GM19023 (cell line): ENCODE measurements around the gene RFTN1.

Experiments used
- ATAC-seq: cut with Tn5 transposase; IDR thresholded peaks from one replicate; pipeline ENCODE4 v1.9.1; 2021; ENCODE audit warnings: mild to moderate bottlenecking, moderate library complexity; ENCODE audit not compliant: unreplicated experiment

The RFTN1 gene

GRCh38 chr3:16412192-16412800 lies 101.2 kb downstream of the RFTN1 start:
- ATAC-seq: no peak

DNA sequence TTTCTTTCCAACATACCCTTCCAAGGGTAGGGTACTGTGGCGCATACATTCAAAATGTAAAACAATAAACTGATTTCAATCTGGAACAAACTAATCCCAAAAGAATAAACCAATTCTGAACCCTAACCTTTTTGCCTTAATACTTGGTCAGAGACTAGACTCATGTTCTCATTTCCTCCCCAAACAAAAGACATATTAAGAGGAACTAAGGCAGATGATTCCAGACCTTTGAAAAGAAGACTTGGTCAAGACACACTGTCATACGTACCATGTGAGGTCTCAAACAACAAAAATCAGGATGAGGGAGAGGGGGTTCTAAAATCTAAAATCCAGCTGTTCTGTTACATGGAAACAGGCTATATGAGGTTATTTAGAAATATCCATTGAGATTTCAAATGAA lies 102.1 kb downstream of the RFTN1 start:
- no peak for ATAC-seq

- no peak for ATAC-seq
These were observed 102.8 kb downstream of the RFTN1 start for GRCh38 chr3:16410659-16411058.

GRCh38 chr3:16409032-16409431 lies 104.5 kb downstream of the RFTN1 start:
- no peak for ATAC-seq

GRCh38 chr3:16407366-16407765 lies 106.1 kb downstream of the RFTN1 start:
- ATAC-seq: no peak

DNA sequence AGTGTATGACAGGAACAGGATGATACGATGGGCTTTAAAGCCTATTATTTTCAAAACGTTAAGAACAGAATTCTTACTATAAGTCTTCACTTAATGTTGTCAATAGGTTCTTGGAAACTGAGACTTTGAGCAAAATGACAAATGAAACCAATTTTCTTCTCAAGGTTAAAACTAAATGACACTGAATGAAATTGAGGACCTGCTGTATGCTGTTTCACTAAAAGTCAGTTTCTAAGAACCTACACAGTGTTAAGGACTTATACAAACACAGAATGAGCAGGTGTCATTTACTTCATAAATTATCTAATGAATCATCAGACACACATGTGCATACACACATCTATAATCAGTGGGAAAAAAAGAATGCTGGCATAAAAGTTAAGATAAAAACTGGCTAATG lies 106.9 kb downstream of the RFTN1 start:
- ATAC-seq: no peak

DNA sequence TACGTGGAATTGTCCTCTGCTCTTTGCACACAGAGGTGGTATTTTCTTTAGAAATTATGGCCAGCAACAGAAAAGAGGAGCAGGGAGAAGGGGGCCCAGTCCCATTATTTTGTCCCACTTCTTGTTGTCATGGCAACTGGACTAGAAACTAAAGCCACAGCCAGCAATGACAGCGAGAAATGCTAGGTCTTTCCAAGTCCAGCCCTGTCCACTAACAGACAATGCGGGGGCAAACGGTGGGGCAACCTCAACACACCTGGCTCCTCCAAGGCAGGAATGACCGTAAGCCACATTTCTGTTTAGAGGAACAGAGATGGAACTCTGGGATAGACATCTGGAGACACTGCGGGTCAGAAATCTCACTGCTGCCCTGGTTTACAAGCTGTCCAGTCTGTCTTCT lies 107.3 kb downstream of the RFTN1 start:
- no peak for ATAC-seq

DNA sequence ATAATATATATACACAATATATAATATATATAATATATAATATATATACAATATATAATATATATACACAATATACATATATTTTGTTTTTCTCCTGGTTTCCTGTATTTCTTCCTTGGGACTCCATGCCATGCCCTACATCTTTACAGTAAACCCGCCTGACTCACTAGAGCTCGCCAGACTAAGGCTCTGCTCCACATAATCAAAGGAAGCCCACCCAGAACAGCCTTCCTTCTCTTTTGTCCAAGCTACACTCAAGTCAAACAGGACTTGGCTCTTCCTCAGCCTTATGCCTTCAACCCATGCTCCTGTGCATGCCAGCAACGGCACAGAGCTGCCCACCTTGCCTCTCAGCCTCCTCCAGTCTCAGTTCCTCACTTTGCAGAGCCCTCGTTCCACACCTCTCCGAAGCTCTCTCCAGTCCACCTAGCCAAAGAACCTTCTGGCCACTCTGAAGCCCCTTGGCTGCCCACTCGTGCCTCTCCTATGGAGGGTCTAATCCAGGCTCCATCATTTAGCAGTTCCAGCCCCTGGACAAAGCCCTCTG lies 109.1 kb downstream of the RFTN1 start:
- no peak for ATAC-seq

- ATAC-seq: no peak
These were observed 111.0 kb downstream of the RFTN1 start for GRCh38 chr3:16402451-16402850.

GRCh38 chr3:16401273-16401672 lies 112.2 kb downstream of the RFTN1 start:
- no peak for ATAC-seq

GRCh38 chr3:16400106-16400931 lies 113.2 kb downstream of the RFTN1 start:
- no peak for ATAC-seq

GRCh38 chr3:16399473-16399872 lies 114.0 kb downstream of the RFTN1 start:
- no peak for ATAC-seq

GRCh38 chr3:16398648-16399047 lies 114.9 kb downstream of the RFTN1 start:
- no peak for ATAC-seq

GRCh38 chr3:16396202-16396601 lies 117.3 kb downstream of the RFTN1 start:
- ATAC-seq: no peak

DNA sequence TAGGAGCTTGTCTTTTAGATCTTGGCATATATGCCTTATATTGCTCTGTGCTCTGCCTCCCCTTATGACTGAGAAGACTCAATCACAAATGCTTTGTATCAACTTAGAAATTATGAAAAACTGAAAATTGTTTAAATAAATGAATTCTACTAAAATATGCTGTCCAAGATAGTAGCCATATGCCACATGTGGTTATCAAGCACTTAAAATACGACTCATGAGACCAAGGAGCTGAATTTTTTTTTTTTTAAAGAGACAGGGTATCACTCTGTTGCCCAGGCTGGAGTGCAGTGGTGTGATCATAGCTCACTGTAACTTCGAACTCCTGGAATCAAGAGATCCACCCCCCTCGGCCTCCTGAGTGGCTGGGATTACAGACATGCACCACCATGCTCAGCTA lies 118.3 kb downstream of the RFTN1 start:
- ATAC-seq: no peak

- ATAC-seq: no peak
These were observed 118.9 kb downstream of the RFTN1 start for GRCh38 chr3:16394639-16395038.

DNA sequence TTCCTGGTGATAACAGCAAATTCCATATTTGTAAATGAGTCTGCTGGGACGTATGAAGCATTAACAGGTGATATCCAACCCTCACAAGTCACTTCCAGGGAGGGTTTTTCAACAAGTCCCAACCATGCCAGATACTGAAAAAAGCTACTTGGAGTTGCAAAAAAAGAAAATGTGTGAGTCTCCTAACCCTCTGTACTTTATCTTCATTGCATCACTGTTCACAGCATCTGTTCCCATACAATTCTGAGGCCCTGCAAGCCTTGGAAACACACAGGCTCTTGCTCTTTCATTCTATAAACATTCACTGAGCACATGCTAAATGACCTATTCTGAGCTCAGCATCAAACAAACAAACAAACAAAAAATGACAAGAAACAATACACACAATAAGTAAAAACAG lies 120.8 kb downstream of the RFTN1 start:
- ATAC-seq: no peak

DNA sequence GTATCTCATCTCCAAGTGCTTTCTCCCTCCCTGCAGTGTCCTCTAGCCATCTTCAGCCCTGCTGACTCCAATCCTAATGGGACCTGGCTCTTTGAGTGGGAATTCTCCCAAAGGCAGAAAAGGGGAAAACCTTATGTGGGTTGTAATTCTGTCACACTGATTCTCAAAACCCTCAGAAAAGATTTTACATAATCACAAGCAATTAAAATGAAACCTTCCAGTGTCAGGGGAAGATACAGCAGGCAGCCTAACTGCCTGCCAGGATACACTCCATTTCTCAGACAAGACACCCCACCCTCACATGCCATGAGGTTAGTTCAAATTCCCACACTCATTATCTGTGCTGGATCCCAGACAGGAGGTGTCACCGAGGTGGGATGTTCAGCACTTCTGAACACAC lies 121.4 kb downstream of the RFTN1 start:
- ATAC-seq: no peak

DNA sequence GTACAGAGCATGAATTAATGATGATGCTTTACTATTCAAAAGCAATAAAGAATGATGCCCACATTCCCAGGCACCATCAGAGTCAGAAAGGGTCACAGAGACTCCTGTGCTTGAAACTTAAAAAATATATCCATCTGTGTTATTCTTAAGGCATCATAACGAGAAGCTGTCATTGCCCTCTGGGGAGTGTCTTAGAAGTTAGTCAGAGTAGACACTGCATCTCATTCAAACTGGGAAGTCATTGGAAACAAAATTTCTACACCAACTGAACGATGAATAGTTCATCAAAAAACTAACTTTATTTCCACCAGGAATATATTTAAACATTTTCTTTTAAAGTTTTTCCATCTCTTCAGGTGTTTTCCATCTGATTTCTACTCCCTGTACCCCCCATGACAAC lies 122.9 kb downstream of the RFTN1 start:
- ATAC-seq: no peak

DNA sequence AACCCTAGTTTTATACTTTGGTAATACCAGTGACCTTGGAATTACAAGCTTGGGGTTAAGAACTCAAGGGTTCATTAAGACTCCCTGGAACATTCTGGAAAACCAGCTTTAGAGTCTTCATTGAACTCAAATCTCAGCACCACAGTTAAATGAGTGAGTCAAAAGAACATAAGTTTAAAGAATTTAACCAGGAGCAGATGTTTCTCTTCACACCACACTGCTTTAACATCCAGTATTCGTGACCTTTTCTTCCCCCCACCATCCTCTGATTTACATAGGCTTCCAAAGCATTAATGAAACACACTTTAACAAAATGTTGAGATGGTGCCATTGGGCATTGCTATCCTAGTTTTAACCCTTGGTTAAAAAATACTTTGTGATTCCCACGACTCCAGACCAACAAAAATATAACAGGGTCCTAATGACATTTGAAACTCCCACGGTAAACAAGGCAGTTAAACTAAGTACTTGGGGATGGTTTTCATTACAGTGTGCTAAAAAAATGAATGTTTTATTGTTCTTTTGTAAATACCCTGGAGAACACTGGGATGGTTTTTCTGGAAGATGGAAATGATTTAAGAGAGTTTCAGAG lies 124.6 kb downstream of the RFTN1 start:
- no peak for ATAC-seq

- ATAC-seq: no peak
These were observed 126.9 kb downstream of the RFTN1 start for GRCh38 chr3:16386561-16386960.

GRCh38 chr3:16385151-16385550 lies 128.3 kb downstream of the RFTN1 start:
- ATAC-seq: no peak
